HG03196 (cell line): ENCODE measurements around the gene SETD9.
A peak's percentile ranks its signal among the peaks of the same experiment; 100 is the strongest.

Source experiments
- ATAC-seq: cut with Tn5 transposase; IDR thresholded peaks from one replicate; pipeline ENCODE4 v1.9.1; 2021; ENCODE audit not compliant: unreplicated experiment

The SETD9 gene

GRCh38 chr5:56909294-56910209 lies at the start of gene SETD9:
Gene SETD9 (plus strand): TSS chr5:56909596. CDS start chr5:56909646, 50 bp downstream.
- ATAC-seq = peak; percentile 98

- ATAC-seq = no peak
These were observed 47.4 kb upstream of the SETD9 start for GRCh38 chr5:56861893-56862485.

- ATAC-seq = no peak
These were observed 46.5 kb upstream of the SETD9 start for GRCh38 chr5:56862909-56863308.

GRCh38 chr5:56871777-56872176 lies 37.6 kb upstream of the SETD9 start:
- no peak for ATAC-seq

GRCh38 chr5:56873056-56873455 lies 36.3 kb upstream of the SETD9 start:
- no peak for ATAC-seq

GRCh38 chr5:56876327-56876726 lies 33.1 kb upstream of the SETD9 start:
- no peak for ATAC-seq

- no peak for ATAC-seq
These were observed 27.8 kb upstream of the SETD9 start for GRCh38 chr5:56881571-56881970.

GRCh38 chr5:56893251-56893951 lies 16.0 kb upstream of the SETD9 start:
- ATAC-seq = no peak

GRCh38 chr5:56896763-56897162 lies 12.6 kb upstream of the SETD9 start:
- ATAC-seq = no peak

GRCh38 chr5:56898213-56898612 lies 11.2 kb upstream of the SETD9 start:
- ATAC-seq = no peak

- ATAC-seq = no peak
These were observed 9.0 kb upstream of the SETD9 start for GRCh38 chr5:56900395-56900794.

- no peak for ATAC-seq
These were observed 8.4 kb upstream of the SETD9 start for GRCh38 chr5:56900858-56901578.

- ATAC-seq = no peak
These were observed 478 bp upstream of the SETD9 start for GRCh38 chr5:56908942-56909293.

GRCh38 chr5:56910210-56910965 lies 992 bp downstream of the SETD9 start:
- ATAC-seq = peak; percentile 19

- ATAC-seq = no peak
These were observed 4.4 kb downstream of the SETD9 start for GRCh38 chr5:56913766-56914165.

GRCh38 chr5:56914678-56915077 lies 5.3 kb downstream of the SETD9 start:
- no peak for ATAC-seq

- no peak for ATAC-seq
These were observed 8.1 kb downstream of the SETD9 start for GRCh38 chr5:56917534-56917933.

- no peak for ATAC-seq
These were observed 8.7 kb downstream of the SETD9 start for GRCh38 chr5:56918054-56918453.

GRCh38 chr5:56919942-56920662 lies 10.7 kb downstream of the SETD9 start:
- no peak for ATAC-seq

- ATAC-seq = no peak
These were observed 13.5 kb downstream of the SETD9 start for GRCh38 chr5:56922922-56923321.
